ENCODE data around the gene DAB2.

DNA sequence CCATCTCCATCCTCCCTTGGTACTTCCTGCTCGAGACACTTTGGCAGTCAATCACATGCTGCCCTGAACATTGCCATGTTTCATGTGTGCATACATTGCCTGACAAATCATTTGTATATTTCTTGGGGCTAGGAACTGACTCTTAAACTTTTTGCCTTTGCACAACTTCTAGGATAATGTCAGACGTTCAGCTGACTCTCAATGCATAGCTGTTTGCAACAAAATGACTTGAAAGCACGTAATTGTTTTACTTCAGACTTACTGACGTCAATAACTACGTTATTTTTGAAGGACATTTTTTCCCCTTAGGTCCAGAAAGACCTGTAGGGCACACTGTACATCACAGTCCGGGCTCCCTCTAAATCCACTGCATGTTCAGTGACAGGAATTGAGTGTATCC, 37.4 kb upstream of the DAB2 start:
- TF ChIP-seq, protein P1, sequence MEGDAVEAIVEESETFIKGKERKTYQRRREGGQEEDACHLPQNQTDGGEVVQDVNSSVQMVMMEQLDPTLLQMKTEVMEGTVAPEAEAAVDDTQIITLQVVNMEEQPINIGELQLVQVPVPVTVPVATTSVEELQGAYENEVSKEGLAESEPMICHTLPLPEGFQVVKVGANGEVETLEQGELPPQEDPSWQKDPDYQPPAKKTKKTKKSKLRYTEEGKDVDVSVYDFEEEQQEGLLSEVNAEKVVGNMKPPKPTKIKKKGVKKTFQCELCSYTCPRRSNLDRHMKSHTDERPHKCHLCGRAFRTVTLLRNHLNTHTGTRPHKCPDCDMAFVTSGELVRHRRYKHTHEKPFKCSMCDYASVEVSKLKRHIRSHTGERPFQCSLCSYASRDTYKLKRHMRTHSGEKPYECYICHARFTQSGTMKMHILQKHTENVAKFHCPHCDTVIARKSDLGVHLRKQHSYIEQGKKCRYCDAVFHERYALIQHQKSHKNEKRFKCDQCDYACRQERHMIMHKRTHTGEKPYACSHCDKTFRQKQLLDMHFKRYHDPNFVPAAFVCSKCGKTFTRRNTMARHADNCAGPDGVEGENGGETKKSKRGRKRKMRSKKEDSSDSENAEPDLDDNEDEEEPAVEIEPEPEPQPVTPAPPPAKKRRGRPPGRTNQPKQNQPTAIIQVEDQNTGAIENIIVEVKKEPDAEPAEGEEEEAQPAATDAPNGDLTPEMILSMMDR (tag by site-specific recombination; IDR thresholded peaks at IDR 0.05), result no peak
- TF ChIP-seq, protein P2, sequence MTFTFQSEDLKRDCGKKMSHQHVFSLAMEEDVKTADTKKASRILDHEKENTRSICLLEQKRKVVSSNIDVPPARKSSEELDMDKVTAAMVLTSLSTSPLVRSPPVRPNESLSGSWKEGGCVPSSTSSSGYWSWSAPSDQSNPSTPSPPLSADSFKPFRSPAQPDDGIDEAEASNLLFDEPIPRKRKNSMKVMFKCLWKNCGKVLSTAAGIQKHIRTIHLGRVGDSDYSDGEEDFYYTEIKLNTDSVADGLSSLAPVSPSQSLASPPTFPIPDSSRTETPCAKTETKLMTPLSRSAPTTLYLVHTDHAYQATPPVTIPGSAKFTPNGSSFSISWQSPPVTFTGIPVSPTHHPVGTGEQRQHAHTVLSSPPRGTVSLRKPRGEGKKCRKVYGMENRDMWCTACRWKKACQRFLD (tag by site-specific recombination; IDR thresholded peaks at IDR 0.05), result no peak
- TF ChIP-seq ZNF366 (tag by site-specific recombination; conservative IDR thresholded peaks at IDR 0.05) (no peak), TCF7L2 (IDR thresholded peaks at IDR 0.05; ENCODE audit: borderline replicate concordance, low read depth, low read length) (no peak), ZNF23 (tag by site-specific recombination; IDR thresholded peaks at IDR 0.05; ENCODE audit: borderline replicate concordance) (no peak), ZXDB (tag by site-specific recombination; IDR thresholded peaks at IDR 0.05) (no peak), ZNF114 (tag by site-specific recombination; IDR thresholded peaks at IDR 0.05) (no peak), ZNF677 (tag by site-specific recombination; IDR thresholded peaks at IDR 0.05) (no peak), MZF1 (tag by site-specific recombination; IDR thresholded peaks at IDR 0.05; ENCODE audit: borderline replicate concordance) (no peak), ZBTB1 (tag by site-specific recombination; IDR thresholded peaks at IDR 0.05) (no peak), ZNF585B (tag by site-specific recombination; IDR thresholded peaks at IDR 0.05) (no peak)
- TF ChIP-seq, protein P3, sequence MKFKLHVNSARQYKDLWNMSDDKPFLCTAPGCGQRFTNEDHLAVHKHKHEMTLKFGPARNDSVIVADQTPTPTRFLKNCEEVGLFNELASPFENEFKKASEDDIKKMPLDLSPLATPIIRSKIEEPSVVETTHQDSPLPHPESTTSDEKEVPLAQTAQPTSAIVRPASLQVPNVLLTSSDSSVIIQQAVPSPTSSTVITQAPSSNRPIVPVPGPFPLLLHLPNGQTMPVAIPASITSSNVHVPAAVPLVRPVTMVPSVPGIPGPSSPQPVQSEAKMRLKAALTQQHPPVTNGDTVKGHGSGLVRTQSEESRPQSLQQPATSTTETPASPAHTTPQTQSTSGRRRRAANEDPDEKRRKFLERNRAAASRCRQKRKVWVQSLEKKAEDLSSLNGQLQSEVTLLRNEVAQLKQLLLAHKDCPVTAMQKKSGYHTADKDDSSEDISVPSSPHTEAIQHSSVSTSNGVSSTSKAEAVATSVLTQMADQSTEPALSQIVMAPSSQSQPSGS (tag by site-specific recombination; IDR thresholded peaks at IDR 0.05; ENCODE audit: low read depth), result no peak
- TF ChIP-seq, protein P4, sequence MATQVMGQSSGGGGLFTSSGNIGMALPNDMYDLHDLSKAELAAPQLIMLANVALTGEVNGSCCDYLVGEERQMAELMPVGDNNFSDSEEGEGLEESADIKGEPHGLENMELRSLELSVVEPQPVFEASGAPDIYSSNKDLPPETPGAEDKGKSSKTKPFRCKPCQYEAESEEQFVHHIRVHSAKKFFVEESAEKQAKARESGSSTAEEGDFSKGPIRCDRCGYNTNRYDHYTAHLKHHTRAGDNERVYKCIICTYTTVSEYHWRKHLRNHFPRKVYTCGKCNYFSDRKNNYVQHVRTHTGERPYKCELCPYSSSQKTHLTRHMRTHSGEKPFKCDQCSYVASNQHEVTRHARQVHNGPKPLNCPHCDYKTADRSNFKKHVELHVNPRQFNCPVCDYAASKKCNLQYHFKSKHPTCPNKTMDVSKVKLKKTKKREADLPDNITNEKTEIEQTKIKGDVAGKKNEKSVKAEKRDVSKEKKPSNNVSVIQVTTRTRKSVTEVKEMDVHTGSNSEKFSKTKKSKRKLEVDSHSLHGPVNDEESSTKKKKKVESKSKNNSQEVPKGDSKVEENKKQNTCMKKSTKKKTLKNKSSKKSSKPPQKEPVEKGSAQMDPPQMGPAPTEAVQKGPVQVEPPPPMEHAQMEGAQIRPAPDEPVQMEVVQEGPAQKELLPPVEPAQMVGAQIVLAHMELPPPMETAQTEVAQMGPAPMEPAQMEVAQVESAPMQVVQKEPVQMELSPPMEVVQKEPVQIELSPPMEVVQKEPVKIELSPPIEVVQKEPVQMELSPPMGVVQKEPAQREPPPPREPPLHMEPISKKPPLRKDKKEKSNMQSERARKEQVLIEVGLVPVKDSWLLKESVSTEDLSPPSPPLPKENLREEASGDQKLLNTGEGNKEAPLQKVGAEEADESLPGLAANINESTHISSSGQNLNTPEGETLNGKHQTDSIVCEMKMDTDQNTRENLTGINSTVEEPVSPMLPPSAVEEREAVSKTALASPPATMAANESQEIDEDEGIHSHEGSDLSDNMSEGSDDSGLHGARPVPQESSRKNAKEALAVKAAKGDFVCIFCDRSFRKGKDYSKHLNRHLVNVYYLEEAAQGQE (tag by site-specific recombination; IDR thresholded peaks at IDR 0.05), result no peak

Measured in HEK293 (cell line).